ENCODE data around the gene TBCD. TPM values are rescaled to one million over a fixed set of nuclear protein-coding genes. Genes with fewer than 3 reads are reported as not detected.

Gene TBCD
- total RNA-seq, 2 experiments from 2014 or later, result 77.8 to 85.8 TPM

GRCh38 chr17:82786427-82786826, 34.6 kb downstream of the TBCD start:
- intact Hi-C loops (cut with micrococcal nuclease), result loop anchor here (10.0 kb wide), 1 partner anchor 128 kb away; no protein-coding TSS in a partner anchor
- no peak overlapping the region for H3K4me3 Mint-ChIP-seq
- POLR2A ChIA-PET, result no interaction called here
- H3K36me3 Mint-ChIP-seq (ENCODE audit: low read depth), result peaks cover 14% of the 10 kb centered on the region
- H3K4me1 Mint-ChIP-seq (ENCODE audit: low read depth), result peaks cover 5% of the 10 kb centered on the region
- DNase-seq (no peak), ATAC-seq (no peak)
- no peaks in the 10 kb centered on the region for H3K9me3 Mint-ChIP-seq
- TF ChIP-seq, protein P1, sequence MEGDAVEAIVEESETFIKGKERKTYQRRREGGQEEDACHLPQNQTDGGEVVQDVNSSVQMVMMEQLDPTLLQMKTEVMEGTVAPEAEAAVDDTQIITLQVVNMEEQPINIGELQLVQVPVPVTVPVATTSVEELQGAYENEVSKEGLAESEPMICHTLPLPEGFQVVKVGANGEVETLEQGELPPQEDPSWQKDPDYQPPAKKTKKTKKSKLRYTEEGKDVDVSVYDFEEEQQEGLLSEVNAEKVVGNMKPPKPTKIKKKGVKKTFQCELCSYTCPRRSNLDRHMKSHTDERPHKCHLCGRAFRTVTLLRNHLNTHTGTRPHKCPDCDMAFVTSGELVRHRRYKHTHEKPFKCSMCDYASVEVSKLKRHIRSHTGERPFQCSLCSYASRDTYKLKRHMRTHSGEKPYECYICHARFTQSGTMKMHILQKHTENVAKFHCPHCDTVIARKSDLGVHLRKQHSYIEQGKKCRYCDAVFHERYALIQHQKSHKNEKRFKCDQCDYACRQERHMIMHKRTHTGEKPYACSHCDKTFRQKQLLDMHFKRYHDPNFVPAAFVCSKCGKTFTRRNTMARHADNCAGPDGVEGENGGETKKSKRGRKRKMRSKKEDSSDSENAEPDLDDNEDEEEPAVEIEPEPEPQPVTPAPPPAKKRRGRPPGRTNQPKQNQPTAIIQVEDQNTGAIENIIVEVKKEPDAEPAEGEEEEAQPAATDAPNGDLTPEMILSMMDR (IDR thresholded peaks at IDR 0.05), result no peak
- H3K27ac Mint-ChIP-seq, result no peak overlapping the region
- no peaks in the 10 kb centered on the region for H3K27me3 Mint-ChIP-seq
- CTCF ChIA-PET, result no interaction called here

GRCh38 chr17:82787081-82787848, 35.4 kb downstream of the TBCD start:
- no peak for ATAC-seq
- Mint-ChIP-seq H3K4me3 (no peak overlapping the region), H3K27ac (no peak overlapping the region), H3K36me3 (ENCODE audit: low read depth) (peaks cover 15% of the 10 kb centered on the region), H3K4me1 (ENCODE audit: low read depth) (peaks cover 5% of the 10 kb centered on the region), H3K9me3 (no peaks in the 10 kb centered on the region), H3K27me3 (no peaks in the 10 kb centered on the region)
- CTCF ChIA-PET, result no interaction called here
- TF ChIP-seq, protein P1 (IDR thresholded peaks at IDR 0.05), result no peak
- intact Hi-C loops (cut with micrococcal nuclease), result loop anchor here (10.0 kb wide), 1 partner anchor 128 kb away; no protein-coding TSS in a partner anchor
- DNase-seq, result no peak
- POLR2A ChIA-PET, result no interaction called here

- no peaks in the 10 kb centered on the region for H3K27me3 Mint-ChIP-seq
- no peak overlapping the region for H3K4me3 Mint-ChIP-seq
- TF ChIP-seq, protein P1 (IDR thresholded peaks at IDR 0.05), result no peak
- peaks cover 7% of the 10 kb centered on the region for H3K36me3 Mint-ChIP-seq (ENCODE audit: low read depth)
- ATAC-seq (no peak), DNase-seq (no peak)
- CTCF ChIA-PET, result no interaction called here
- no peak overlapping the region for H3K27ac Mint-ChIP-seq
- H3K4me1 Mint-ChIP-seq (ENCODE audit: low read depth), result no peaks in the 10 kb centered on the region
- POLR2A ChIA-PET, result interaction anchor here (0.9 kb wide), 1 partner anchor 64 kb away, joined by 5 read pairs; no protein-coding TSS in a partner anchor
- intact Hi-C loops (cut with micrococcal nuclease), result loop anchor here (10.0 kb wide), 1 partner anchor 126 kb away; no protein-coding TSS in a partner anchor
- H3K9me3 Mint-ChIP-seq, result no peaks in the 10 kb centered on the region
Measured at GRCh38 chr17:82788206-82789001, 36.5 kb downstream of the TBCD start.

- ChIA-PET CTCF (no interaction called here), POLR2A (interaction anchor here (0.9 kb wide), 1 partner anchor 63 kb away, joined by 5 read pairs; no protein-coding TSS in a partner anchor)
- Mint-ChIP-seq H3K36me3 (ENCODE audit: low read depth) (peaks cover 6% of the 10 kb centered on the region), H3K27ac (no peak overlapping the region), H3K27me3 (no peaks in the 10 kb centered on the region), H3K9me3 (no peaks in the 10 kb centered on the region), H3K4me1 (ENCODE audit: low read depth) (no peaks in the 10 kb centered on the region), H3K4me3 (no peak overlapping the region)
- intact Hi-C loops (cut with micrococcal nuclease), result loop anchor here (10.0 kb wide), 1 partner anchor 126 kb away; no protein-coding TSS in a partner anchor
- ATAC-seq (no peak), DNase-seq (no peak)
- TF ChIP-seq, protein P1 (IDR thresholded peaks at IDR 0.05), result no peak
Measured at GRCh38 chr17:82789051-82789592, 37.3 kb downstream of the TBCD start.

Measured in activated CD8-positive, alpha-beta T cell treated with anti-CD3 and anti-CD28 coated beads for 36 hours (primary cell).